HEK293 (cell line): ENCODE data around the gene IL5RA.

ENCODE experiments used
- CTCF ChIA-PET: fragments of 350-600 bp; formaldehyde crosslinking; extraction: SDS; loops from one replicate; lab custom pipeline; 2021; ENCODE audit warnings: antibody characterized with exemption; lab: Yijun Ruan, JAX
- POLR2A ChIA-PET: fragments of 300-600 bp; formaldehyde crosslinking; extraction: SDS; loops from one replicate; lab custom pipeline; 2020; ENCODE audit warnings: antibody characterized with exemption, inconsistent platforms; lab: Yijun Ruan, JAX
- H3K27ac ChIP-seq: fragments of 200-500 bp; sonication (Bioruptor generic); 2 replicates; pipeline ENCODE4 v1.5.1; 2014; ENCODE audit warnings: low read depth, low read length, control low read depth, inconsistent platforms; ENCODE audit errors: extremely low read depth
- H3K36me3 ChIP-seq, 2 experiments: fragments of 200-500 bp in 1 of 2; sonication (Bioruptor generic) in 1 of 2; 1 replicate in 1 of 2; 2 replicates in 1 of 2; pipeline ENCODE4 v1.5.1; 2014 to 2017; ENCODE audit warnings: inconsistent platforms in 2 of 2, low read length in 2 of 2; ENCODE audit not compliant: control insufficient read depth in 2 of 2, insufficient read depth in 1 of 2
- H3K4me1 ChIP-seq: fragments of 200-500 bp; sonication (Bioruptor generic); 2 replicates; pipeline ENCODE4 v1.5.1; 2014; ENCODE audit warnings: mild to moderate bottlenecking, low read length, inconsistent platforms; ENCODE audit not compliant: control insufficient read depth, insufficient read depth
- H3K4me3 ChIP-seq: 2 replicates; pipeline ENCODE4 v1.5.1; 2011; ENCODE audit warnings: low read depth, mild to moderate bottlenecking, control low read depth, low read length, moderate library complexity
- H3K9me3 ChIP-seq: fragments of 200-500 bp; sonication (Bioruptor generic); 2 replicates; pipeline ENCODE4 v1.5.1; 2014; ENCODE audit warnings: low read depth, low read length, inconsistent platforms; ENCODE audit not compliant: control insufficient read depth, insufficient read depth
- GLI2 ChIP-seq: fragments of 450-650 bp; formaldehyde crosslinking; IDR thresholded peaks from 2 replicates; pipeline ENCODE4; 2017; ENCODE audit warnings: missing biosample characterization, missing genetic modification characterization, low read depth, borderline replicate concordance
- OVOL3 ChIP-seq: fragments of 450-650 bp; formaldehyde crosslinking; IDR thresholded peaks from 2 replicates; pipeline ENCODE4 v1.5.1; 2016; ENCODE audit warnings: missing biosample characterization, missing genetic modification characterization
- ZBTB44 ChIP-seq: fragments of 450-650 bp; IDR thresholded peaks from 2 replicates; pipeline ENCODE4 v1.5.1; 2018; ENCODE audit warnings: missing biosample characterization, mild to moderate bottlenecking, missing genetic modification characterization
- ZBTB48 ChIP-seq: fragments of 450-650 bp; formaldehyde crosslinking; IDR thresholded peaks from 2 replicates; pipeline ENCODE4 v1.5.1; 2016; ENCODE audit warnings: missing biosample characterization, missing genetic modification characterization
- ZEB2 ChIP-seq: fragments of 450-650 bp; formaldehyde crosslinking; IDR thresholded peaks from 2 replicates; pipeline ENCODE4 v1.5.1; 2016; ENCODE audit warnings: missing biosample characterization, missing genetic modification characterization
- ZNF112 ChIP-seq: fragments of 450-650 bp; formaldehyde crosslinking; IDR thresholded peaks from 2 replicates; pipeline ENCODE4 v1.5.0; 2017; ENCODE audit warnings: missing biosample characterization, missing genetic modification characterization
- ZNF138 ChIP-seq: fragments of 450-650 bp; formaldehyde crosslinking; IDR thresholded peaks from 2 replicates; pipeline ENCODE4 v1.5.1; 2016; ENCODE audit warnings: missing biosample characterization, missing genetic modification characterization, borderline replicate concordance
- ZNF16 ChIP-seq: fragments of 450-650 bp; formaldehyde crosslinking; IDR thresholded peaks from 2 replicates; pipeline ENCODE4 v1.5.1; 2016; ENCODE audit warnings: low read depth, missing biosample characterization, missing genetic modification characterization
- ZNF19 ChIP-seq: fragments of 450-650 bp; formaldehyde crosslinking; IDR thresholded peaks from 2 replicates; pipeline ENCODE4; 2016; ENCODE audit warnings: missing biosample characterization, missing genetic modification characterization, low read depth
- ZNF223 ChIP-seq: fragments of 450-650 bp; formaldehyde crosslinking; IDR thresholded peaks from 2 replicates; pipeline ENCODE4 v1.5.1; 2016; ENCODE audit warnings: missing biosample characterization, missing genetic modification characterization
- ZNF292 ChIP-seq: fragments of 450-650 bp; formaldehyde crosslinking; IDR thresholded peaks from 2 replicates; pipeline ENCODE4 v1.5.1; 2016; ENCODE audit warnings: low read depth, missing biosample characterization, missing genetic modification characterization, borderline replicate concordance
- ZNF302 ChIP-seq: fragments of 450-650 bp; formaldehyde crosslinking; IDR thresholded peaks from 2 replicates; pipeline ENCODE4 v1.5.1; 2016; ENCODE audit warnings: missing biosample characterization, missing genetic modification characterization, low read depth
- ZNF544 ChIP-seq: fragments of 450-650 bp; formaldehyde crosslinking; IDR thresholded peaks from 2 replicates; pipeline ENCODE4 v1.5.0; 2017; ENCODE audit warnings: missing biosample characterization, missing genetic modification characterization
- ZNF558 ChIP-seq: fragments of 450-650 bp; formaldehyde crosslinking; IDR thresholded peaks from 2 replicates; pipeline ENCODE4 v1.5.1; 2016; ENCODE audit warnings: missing biosample characterization, missing genetic modification characterization
- ZNF610 ChIP-seq: fragments of 450-650 bp; formaldehyde crosslinking; IDR thresholded peaks from 2 replicates; pipeline ENCODE4 v1.5.1; 2016; ENCODE audit warnings: missing biosample characterization, missing genetic modification characterization, borderline replicate concordance
- ZNF660 ChIP-seq: fragments of 450-650 bp; IDR thresholded peaks from 2 replicates; pipeline ENCODE4 v1.5.1; 2018; ENCODE audit warnings: missing biosample characterization, mild to moderate bottlenecking, missing genetic modification characterization
- TF ChIP-seq, protein P1 (sequence below): fragments of 450-650 bp; formaldehyde crosslinking; IDR thresholded peaks from 2 replicates; pipeline ENCODE4 v1.5.1; 2016; ENCODE audit warnings: missing biosample characterization, missing genetic modification characterization
- TF ChIP-seq, protein P2 (sequence below): fragments of 450-650 bp; formaldehyde crosslinking; IDR thresholded peaks from 2 replicates; pipeline ENCODE4 v1.5.1; 2016; ENCODE audit warnings: missing biosample characterization, missing genetic modification characterization

The IL5RA gene

GRCh38 chr3:3082234-3082924 is 27.8 kb downstream of the IL5RA start (continued):
- TF ChIP-seq ZNF558, result no peak
- TF ChIP-seq ZNF544 (tag by site-specific recombination), result no peak
- TF ChIP-seq ZNF112 (tag by site-specific recombination), result no peak

DNA sequence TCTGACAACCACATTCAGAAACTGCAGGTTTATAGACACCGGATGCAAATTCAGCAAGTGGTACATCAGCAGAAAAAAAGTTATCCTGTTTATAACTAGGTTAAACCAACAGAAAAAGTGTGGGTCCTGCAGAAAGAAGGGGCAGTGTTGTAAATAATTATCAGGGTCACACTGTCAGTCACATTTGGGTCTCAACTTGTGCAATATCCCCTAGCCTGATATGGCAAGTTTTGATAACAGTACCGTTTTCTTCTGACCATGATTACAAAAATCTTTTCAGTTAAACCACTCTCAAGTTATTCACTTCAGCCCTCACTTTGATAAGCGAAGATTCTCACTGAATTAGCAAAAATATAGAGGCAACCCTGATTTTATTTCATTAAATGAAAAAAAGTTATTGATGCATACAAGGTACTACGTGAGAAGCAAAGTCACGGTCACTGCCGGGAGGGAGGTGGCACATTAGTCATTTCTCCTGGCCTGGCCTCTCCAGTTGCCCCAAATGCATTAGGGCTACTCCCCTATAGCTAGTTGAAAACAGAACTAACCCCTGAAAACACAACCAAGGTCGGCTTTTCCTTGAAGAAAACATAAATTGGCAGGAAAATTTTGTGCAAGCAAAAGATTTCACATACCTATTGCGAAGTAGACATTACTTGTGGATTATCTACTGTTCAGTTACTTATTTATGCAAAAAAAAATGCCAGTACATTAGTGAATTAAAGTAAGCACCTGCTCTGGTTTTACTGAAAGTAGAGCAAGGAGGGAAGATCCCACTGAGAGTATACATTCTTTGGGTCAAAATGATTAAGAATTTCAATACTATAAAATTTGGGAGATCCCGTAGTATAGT is 28.6 kb downstream of the IL5RA start:
- CTCF ChIA-PET, result no interaction called here
- H3K36me3 ChIP-seq, result no peaks in the 10 kb centered on the region
- H3K9me3 ChIP-seq, result no peaks in the 10 kb centered on the region
- no peak overlapping the region for H3K27ac ChIP-seq
- H3K4me3 ChIP-seq, result no peak overlapping the region
- TF ChIP-seq ZNF302, result no peak
- TF ChIP-seq, protein P1, sequence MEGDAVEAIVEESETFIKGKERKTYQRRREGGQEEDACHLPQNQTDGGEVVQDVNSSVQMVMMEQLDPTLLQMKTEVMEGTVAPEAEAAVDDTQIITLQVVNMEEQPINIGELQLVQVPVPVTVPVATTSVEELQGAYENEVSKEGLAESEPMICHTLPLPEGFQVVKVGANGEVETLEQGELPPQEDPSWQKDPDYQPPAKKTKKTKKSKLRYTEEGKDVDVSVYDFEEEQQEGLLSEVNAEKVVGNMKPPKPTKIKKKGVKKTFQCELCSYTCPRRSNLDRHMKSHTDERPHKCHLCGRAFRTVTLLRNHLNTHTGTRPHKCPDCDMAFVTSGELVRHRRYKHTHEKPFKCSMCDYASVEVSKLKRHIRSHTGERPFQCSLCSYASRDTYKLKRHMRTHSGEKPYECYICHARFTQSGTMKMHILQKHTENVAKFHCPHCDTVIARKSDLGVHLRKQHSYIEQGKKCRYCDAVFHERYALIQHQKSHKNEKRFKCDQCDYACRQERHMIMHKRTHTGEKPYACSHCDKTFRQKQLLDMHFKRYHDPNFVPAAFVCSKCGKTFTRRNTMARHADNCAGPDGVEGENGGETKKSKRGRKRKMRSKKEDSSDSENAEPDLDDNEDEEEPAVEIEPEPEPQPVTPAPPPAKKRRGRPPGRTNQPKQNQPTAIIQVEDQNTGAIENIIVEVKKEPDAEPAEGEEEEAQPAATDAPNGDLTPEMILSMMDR, result no peak
- no peak for TF ChIP-seq GLI2 (tag by site-specific recombination)
- TF ChIP-seq ZNF610 (tag by site-specific recombination), result no peak
- POLR2A ChIA-PET, result no interaction called here
- no peaks in the 10 kb centered on the region for H3K4me1 ChIP-seq

DNA sequence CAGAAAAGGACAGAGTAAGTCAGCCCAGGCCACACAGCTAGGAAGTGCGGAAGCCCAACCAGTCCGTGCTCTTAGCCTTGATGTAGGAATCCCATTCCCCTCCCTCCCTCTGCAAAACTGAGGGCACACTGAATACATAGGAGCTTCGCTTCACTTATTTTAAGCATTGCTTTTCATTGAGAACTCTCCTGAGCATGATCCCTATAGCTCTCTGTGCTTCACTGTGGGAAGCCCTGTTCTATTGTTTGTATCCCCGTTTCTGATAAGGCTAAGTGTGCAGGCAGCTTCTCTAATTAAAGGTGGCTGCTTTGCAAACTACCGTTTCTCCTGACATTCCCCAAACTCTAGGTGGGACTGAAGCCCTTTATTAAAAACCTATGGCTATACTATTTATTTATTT is 29.9 kb downstream of the IL5RA start:
- POLR2A ChIA-PET, result interaction anchor here (0.5 kb wide), 1 partner anchor 14 kb away, joined by 3 read pairs; no protein-coding TSS in a partner anchor
- no peak for TF ChIP-seq OVOL3
- no peak for TF ChIP-seq ZNF223
- TF ChIP-seq ZNF302, result no peak
- no peak for TF ChIP-seq ZNF660 (tag by site-specific recombination)
- no peak for TF ChIP-seq ZNF292 (tag by site-specific recombination)
- no peak for TF ChIP-seq ZBTB44 (tag by site-specific recombination)
- no peak for TF ChIP-seq ZNF19 (tag by site-specific recombination)
- no peak for TF ChIP-seq ZEB2
- no peaks in the 10 kb centered on the region for H3K4me1 ChIP-seq

GRCh38 chr3:3074551-3075257 is 35.5 kb downstream of the IL5RA start:
- no peak overlapping the region for H3K27ac ChIP-seq
- H3K9me3 ChIP-seq, result no peaks in the 10 kb centered on the region
- TF ChIP-seq ZNF138 (tag by site-specific recombination) (no peak), ZNF16 (tag by site-specific recombination) (no peak), ZBTB48 (tag by site-specific recombination) (no peak), ZNF223 (no peak)
- TF ChIP-seq, protein P2, sequence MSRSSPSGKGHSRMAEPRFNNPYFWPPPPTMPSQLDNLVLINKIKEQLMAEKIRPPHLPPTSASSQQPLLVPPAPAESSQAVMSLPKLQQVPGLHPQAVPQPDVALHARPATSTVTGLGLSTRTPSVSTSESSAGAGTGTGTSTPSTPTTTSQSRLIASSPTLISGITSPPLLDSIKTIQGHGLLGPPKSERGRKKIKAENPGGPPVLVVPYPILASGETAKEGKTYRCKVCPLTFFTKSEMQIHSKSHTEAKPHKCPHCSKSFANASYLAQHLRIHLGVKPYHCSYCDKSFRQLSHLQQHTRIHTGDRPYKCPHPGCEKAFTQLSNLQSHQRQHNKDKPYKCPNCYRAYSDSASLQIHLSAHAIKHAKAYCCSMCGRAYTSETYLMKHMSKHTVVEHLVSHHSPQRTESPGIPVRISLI (tag by site-specific recombination), result no peak
- TF ChIP-seq, all 188 proteins: peak for 0
- CTCF ChIA-PET, result interaction anchor here (0.6 kb wide), 1 partner anchor 10 kb away, joined by 4 read pairs; no protein-coding TSS in a partner anchor
- Histone ChIP-seq H3K4me3 (no peak overlapping the region), H3K36me3 (no peaks in the 10 kb centered on the region), H3K4me1 (no peaks in the 10 kb centered on the region)
- POLR2A ChIA-PET, result no interaction called here

More for the DNA sequence above, 29.9 kb downstream of the IL5RA start:
- no peaks in the 10 kb centered on the region for H3K9me3 ChIP-seq
- CTCF ChIA-PET, result interaction anchor here (0.5 to 0.8 kb wide), 2 partner anchors 27 to 1639 kb away, joined by 3 to 6 read pairs; no protein-coding TSS in a partner anchor
- no peak overlapping the region for H3K27ac ChIP-seq
- H3K36me3 ChIP-seq, result no peaks in the 10 kb centered on the region
- H3K4me3 ChIP-seq, result no peak overlapping the region
